SKM-1 (cell line): ENCODE measurements around the gene CLC.
"Not testable (repeated sequence)": the region's sequence is repeated elsewhere in the genome, so short reads cannot be mapped to it uniquely, and the experiment has no call there.

ENCODE experiments used
- DNase-seq: peaks from one replicate; lab custom pipeline; 2025; ENCODE audit not compliant: unreplicated experiment; lab: John Stamatoyannopoulos, UW

CLC gene

GRCh38 chr19:39729594-39729993 lies 8.2 kb downstream of the CLC start:
- no peak for DNase-seq

DNA sequence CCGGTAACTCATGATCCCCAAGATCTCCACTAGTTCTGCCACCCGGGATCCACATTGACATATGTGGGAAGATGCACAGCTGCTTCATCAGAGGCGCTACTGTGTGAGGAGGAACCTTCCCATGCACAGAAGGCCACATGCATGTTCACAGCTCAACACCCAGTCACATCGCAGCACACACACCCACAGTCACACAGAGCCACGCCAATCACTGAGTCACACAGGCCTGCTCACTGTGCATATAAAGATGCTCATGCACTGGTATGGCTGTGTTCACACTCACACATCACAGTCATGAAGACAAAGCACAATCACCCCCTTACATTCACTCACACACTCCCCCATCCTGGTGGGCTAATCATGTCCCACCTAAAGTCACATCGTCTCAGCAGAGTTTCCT lies 9.8 kb downstream of the CLC start:
- no peak for DNase-seq

DNA sequence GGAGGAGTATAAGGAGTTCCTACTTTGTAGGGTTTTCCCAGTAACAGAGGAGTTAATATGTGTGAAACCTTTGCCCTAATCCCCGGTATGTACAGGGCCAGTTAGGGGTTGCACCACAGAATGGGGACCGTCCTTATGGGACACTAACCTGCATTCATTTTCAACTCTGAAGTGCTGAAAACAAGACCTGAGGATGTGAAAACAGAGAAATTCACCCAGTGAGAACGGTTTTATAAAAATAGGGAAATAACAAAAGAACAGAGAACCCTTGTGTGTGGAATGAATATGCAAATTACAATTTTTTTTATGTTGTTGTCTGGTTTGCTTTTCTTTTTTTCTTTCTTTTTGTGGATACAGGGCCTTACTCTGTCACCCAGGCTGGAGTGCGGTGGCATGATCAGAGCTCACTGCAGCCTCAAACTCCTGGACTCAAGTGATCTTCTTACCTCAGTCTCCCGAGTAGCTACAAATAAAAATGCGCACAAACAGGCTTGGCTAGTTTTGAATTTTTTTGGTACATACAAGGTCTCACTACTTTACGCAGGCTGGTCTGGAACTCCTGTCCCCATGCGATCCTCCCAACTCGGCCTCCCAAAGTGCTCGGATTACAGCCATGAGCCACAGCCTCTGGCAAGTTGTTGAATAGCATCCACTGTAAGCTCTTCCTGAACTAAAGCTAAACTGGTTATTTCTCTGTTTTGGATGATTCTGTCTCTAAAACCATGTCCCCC lies 10.6 kb downstream of the CLC start:
- no peak for DNase-seq

- no peak for DNase-seq
Measured at GRCh38 chr19:39725995-39726394, 11.8 kb downstream of the CLC start.

DNA sequence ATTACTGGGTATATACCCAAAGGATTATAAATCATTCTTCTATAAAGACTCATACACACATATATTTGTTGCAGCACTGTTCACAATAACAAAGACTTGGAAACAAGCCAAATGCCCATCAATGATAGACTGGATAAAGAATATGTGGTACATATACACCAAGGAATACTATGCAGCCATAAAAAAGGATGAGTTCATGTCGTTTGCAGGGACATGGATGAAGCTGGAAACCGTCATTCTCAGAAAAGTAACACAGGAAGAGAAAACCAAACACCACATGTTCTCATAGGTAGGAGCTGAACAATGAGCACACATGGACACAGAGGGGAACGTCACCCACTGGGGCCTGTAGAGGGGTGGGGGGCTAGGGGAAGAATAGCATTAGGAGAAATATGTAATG lies 17.7 kb downstream of the CLC start:
- not testable (repeated sequence) for DNase-seq

DNA sequence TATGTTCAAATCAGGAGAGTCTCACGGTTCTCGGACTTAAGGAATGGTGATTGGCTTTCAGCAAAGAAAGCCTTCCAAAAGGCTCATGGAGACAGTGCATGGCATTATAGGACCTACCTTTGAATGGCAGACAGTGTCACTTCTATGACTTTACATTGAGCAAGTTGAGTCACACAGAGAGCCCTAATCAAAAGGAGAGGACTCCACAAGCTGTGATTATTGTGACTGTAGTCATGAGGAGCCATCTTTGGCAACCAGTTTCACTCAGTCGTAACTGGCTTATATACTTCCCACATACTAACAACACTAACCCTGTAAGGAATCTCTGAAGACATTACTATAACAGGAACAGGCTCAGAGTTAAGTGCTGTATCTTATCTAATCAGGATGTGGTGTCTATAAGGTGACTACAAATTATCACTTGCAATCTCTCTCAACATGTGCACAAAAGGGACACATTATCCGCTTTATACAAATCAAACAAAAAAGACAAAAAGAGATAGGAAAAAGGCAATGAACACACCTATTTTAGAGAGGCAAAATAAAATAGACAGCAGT lies 27.4 kb downstream of the CLC start:
- DNase-seq: no peak

DNA sequence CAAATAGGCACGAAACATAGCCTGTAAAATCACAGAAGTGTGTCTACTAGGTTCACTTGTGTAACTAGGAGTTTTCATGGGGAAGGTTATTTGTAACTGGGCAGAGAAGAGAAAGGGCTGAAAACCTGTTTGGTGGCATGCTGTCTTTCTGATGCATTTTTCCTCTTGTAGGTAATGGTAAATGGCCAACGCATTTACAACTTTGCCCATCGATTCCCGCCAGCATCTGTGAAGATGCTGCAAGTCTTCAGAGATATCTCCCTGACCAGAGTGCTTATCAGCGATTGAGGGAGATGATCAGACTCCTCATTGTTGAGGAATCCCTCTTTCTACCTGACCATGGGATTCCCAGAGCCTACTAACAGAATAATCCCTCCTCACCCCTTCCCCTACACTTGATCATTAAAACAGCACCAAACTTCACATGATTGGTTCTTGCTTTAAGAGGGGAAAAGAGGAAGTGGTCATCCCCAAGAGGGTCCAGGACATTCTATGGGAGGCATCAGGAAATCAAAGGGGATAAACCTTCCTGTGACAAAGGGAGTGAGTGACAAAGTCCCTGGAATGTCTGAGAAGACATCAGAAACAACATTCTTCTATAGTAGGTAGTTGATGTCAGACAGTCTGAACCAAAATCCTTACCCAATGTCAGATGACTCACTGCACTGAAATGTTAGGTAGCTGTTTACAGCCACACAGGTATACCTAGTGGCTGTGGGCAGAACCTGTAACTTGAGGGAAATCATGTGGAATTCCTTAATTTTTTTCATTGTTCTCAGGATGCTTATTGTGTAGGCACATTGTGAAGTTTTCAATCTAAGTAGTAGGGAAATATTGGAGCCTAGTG lies 28.6 kb downstream of the CLC start:
- DNase-seq: no peak

- no peak for DNase-seq
Measured at GRCh38 chr19:39708594-39708993, 29.2 kb downstream of the CLC start.

DNA sequence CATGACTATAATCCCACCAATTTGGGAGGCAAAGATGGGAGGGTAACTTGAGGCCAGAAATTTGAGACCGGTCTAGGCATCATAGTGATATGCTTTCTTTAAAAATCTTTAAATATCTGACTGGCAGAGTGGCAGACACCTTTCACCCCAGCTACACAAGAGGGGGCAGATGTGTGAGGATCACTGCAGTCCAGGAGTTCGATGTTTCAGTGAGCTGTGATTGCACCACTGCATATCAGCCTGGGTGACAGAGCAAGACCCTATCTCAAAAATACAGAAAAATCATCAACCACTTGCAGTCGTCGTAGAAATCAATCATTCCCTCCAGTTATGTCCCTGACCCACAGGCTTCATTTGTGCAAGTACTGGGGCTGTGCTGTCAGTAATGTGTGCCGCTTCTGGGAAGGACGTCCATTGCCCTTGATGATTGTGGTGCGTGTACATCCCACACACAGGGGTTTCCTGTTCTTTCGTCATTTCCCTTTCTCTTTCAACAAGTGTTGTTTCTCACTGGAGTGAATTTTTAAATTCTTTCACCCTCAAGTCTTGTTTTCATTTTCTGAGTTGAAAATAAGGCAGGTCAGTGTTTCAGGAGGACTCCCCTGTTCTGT lies 32.1 kb downstream of the CLC start:
- no peak for DNase-seq

GRCh38 chr19:39704181-39705044 lies 33.4 kb downstream of the CLC start, which contains the start of gene LGALS14:
Gene LGALS14, plus strand, starts transcription at chr19:39704481. Its CDS starts 48 bp downstream, at chr19:39704529.
- DNase-seq: no peak

- DNase-seq: no peak
Measured at GRCh38 chr19:39701291-39701690, 36.5 kb downstream of the CLC start.

DNA sequence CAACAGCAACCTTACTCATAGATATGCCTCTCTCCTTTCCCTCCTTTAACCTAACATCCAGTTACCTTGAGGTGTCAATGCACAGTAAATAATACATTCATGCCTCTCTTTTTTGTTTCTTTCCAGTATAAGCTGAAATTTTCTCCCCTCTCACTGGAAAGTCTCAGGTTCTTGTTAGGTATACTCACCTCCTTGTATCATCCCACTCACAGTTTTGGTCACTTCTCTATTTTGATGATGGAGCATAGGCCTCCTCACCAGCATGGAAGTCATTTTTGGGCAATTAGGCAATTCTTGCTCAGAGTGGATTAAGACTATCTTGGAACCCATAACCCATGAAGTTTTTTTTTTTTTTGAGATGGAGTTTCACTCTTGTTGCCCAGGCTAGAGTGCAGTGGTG lies 39.3 kb downstream of the CLC start:
- DNase-seq: no peak

DNA sequence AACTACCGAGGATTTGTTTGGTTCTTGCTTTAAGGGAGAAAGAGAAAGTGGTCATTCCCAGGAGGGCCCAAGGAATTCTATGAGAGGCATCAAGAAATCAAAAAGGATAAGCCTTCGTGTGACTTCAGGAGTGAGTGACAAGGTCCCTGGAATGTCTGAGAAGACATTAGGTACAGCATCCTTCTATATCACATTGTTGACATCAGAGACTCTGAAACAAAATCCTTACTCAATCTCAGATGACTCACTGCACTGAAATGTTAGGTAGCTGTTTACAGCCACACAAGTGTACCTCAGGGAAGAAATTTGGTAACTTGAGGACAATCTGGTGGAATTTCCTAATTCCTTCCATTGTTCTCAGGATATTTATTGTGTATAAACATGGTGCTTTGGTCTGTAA lies 41.4 kb downstream of the CLC start:
- no peak for DNase-seq

- DNase-seq: no peak
Measured at GRCh38 chr19:39695759-39696158, 42.1 kb downstream of the CLC start.

DNA sequence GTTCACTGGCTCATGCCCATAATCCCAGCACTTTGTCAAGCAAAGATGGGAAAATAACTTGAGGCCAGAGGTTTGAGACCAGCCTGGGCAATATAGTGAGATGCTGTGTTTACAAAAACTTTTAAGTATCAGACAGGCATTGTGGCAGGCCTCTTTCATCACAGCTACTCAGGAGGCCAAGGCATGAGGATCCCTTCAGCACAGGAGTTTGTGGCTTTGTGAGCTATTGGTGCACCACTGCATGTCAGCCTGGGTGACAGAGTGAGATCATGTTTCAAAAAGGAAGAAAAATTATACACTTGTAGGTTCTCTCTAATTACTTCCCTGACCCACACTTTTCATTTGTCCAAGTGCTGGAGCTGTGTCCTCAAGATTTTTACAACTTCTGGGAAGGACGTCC lies 45.0 kb downstream of the CLC start:
- no peak for DNase-seq

GRCh38 chr19:39692166-39692565 lies 45.7 kb downstream of the CLC start:
- no peak for DNase-seq

- not testable (repeated sequence) for DNase-seq
Measured at GRCh38 chr19:39688637-39689036, 49.2 kb downstream of the CLC start.

DNA sequence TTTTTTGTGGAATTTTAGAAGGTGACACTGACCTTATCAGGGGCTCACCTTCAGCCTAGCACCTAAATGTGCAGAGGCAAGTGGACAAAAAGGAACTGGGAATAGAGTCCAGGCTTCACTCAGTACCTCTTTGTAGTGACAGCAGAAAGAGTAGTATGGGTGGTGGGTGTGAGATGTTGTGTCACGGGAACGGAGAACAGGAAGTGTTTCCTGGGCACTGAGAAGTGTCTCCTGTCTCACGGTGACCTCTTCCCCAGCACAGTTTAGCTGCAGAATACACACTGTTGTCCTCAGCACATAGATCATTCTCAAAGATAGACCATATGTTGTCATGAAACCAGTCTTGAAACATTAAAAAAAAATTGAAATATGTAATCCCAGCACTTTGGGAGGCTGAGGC lies 51.1 kb downstream of the CLC start:
- no peak for DNase-seq

DNA sequence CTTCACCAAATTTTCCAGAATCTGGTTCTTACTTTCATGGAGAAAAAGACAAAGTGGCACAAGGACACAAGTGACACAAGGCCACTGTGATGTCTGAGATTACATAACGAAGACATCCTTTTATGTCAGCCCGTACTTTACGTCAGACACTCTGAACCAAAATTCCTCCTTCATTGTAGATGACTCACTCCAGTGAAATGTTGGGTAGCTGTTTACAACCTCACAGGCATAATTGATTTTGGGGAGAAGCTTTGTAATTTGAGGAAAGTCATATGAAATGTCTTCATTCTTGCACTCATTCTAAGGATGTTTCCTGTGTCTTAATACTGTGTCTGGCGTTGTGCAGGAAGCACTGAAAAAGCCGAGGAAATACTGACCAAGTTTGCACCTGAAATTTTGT lies 53.6 kb downstream of the CLC start:
- no peak for DNase-seq

DNA sequence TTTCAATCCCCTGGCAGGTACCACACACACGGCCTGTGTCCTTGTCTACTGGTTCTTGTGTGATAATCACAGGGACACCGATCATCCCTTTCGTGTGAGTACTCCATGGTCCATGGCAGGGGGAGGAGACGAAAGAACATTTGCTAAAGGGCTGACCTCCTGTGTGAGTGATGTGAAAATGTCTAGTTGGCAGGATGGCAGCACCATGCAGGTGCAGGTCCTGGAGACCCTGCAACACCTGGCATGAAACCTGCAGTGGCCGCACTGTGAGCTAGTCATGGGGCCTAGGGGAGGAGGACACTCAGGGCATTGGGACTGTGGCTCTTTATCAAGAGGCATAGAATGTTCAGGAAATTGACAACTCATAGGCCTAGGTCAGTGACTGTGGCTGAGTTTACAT lies 56.4 kb downstream of the CLC start:
- DNase-seq: no peak
